ENCODE measurements around the gene PRKX.
A peak's percentile ranks its signal among the peaks of the same experiment; 100 is the strongest.
"Not testable (repeated sequence)": the region's sequence is repeated elsewhere in the genome, so short reads cannot be mapped to it uniquely, and the experiment has no call there.

Gene PRKX

GRCh38 chrX:3639858-3640631, 73.4 kb downstream of the PRKX start:
- DNase-seq, result not testable (repeated sequence)

DNA sequence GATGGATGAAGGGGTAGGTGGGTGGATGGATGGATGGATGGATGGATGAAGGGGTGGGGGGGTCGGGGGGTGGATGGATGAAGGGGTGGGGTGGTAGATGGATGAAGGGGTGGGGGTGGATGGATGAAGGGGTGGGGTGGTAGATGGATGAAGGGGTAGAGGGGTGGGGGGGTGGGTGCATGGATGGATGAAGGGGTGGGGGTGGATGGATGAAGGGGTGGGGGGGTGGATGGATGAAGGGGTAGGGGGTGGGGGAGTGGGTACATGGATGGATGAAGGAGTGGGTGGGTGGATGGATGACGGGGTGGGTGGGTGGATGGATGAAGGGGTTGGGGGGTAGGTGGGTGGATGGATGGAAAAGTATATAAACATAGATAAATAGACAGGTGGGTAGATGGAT, 74.2 kb downstream of the PRKX start:
- DNase-seq, result no peak

GRCh38 chrX:3638280-3638873, 75.1 kb downstream of the PRKX start:
- DNase-seq, result peak; percentile 48

- no peak for DNase-seq
Observed at GRCh38 chrX:3636803-3637202, 76.6 kb downstream of the PRKX start.

- DNase-seq, result no peak
Observed at GRCh38 chrX:3631196-3631595, 82.3 kb downstream of the PRKX start.

GRCh38 chrX:3627594-3627993, 85.9 kb downstream of the PRKX start:
- no peak for DNase-seq

- no peak for DNase-seq
Observed at GRCh38 chrX:3621414-3621813, 92.0 kb downstream of the PRKX start.

DNA sequence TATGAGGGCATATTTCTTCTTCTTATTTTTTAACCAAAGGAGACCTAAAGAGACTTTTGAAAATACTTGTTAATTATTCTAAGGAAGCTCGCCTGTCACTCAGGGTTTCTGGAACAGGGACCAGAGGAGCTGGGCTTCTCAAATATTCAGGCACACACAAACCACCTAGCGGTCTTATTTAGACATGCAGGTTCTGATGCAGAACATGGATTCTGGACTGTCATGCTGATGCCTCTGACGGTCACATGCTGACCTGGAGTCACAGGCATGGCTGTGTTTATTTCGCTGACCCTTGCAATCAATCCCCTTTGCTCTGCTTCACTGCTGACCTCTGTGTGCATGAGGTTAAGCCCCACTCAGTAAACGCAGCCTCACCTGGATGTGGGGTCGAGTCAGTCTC, 101.7 kb downstream of the PRKX start:
- DNase-seq, result not testable (repeated sequence)

- DNase-seq, result no peak
Observed at GRCh38 chrX:3609810-3610209, 103.6 kb downstream of the PRKX start.

DNA sequence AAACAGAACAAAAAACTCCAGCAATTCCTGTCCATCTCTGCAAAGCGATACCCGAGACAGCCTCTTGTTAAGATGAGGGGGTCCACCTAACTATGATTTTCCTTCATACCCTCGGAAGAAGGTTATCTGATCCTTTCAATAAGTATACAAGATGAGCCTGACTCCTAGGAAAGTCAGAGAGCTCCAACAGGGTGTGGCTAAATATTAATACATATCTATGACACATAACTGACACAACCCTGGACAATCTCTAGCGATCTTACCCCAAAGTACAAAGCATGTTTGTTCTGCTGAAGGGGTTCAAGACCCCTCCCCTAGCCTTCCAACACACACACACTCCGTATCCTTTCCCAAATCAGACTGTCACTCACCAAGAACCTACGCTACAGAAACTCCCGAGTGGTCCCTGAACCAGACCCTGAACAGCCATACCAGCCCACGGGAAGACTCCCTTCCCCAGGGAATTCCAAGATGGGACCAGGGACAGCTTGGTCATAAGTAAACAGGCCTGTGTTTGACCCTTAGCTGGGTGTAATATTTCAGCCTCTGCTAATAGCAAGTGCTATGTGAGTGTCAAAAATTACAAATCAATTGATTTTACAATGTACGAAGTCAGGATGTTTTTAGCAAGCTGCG, 110.3 kb downstream of the PRKX start:
- DNase-seq, result no peak

- no peak for DNase-seq
Observed at GRCh38 chrX:3599802-3600430, 113.5 kb downstream of the PRKX start.

GRCh38 chrX:3598709-3599108, 114.7 kb downstream of the PRKX start:
- no peak for DNase-seq

DNA sequence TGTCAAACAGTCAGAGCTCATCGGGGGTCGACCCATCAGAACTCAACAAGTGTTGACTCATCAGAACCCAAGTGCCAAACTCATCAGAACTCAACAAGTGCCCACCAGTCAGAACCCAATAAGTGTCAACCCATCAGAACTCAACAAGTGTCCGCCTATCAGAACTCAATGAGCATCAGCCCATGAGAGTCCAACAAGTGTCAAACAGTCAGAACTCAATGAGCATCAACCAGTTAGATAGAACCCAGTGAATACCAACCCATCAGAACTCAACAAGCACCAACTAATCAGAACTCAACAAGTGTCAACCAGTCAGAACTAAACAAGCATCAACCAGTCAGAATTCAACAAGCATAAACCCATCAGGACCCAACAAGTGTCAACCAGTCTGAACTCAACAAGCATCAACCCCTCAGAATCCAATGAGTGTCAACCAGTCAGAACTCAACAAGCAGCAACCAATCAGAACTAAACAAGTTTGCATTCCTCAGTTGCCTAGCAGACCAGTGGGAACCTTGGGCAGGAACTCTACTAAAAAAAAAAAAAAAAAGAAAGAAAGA, 115.3 kb downstream of the PRKX start:
- DNase-seq, result no peak

GRCh38 chrX:3592184-3592583, 121.3 kb downstream of the PRKX start:
- DNase-seq, result no peak

- DNase-seq, result no peak
Observed at GRCh38 chrX:3589474-3589873, 124.0 kb downstream of the PRKX start.

DNA sequence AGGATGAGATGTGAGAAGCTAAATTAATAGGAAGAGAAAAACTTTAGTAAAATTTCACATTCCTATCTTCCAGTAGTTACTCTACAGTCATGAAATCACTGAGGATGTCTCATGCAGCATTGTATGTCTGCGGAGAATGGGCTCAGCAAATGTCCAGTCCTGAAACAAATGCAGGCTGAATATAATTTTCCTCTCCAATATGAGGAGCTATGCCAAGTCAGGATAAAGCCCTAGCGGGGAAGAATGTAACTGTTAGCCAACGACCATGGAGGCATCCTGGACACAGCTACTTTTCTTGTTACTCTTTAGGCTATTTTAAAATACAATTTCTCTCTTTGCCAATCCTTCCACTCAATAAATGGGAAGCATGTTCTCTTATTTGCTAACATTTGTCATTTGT, 127.7 kb downstream of the PRKX start:
- DNase-seq, result no peak

GRCh38 chrX:3584415-3584996, 128.9 kb downstream of the PRKX start:
- no peak for DNase-seq

DNA sequence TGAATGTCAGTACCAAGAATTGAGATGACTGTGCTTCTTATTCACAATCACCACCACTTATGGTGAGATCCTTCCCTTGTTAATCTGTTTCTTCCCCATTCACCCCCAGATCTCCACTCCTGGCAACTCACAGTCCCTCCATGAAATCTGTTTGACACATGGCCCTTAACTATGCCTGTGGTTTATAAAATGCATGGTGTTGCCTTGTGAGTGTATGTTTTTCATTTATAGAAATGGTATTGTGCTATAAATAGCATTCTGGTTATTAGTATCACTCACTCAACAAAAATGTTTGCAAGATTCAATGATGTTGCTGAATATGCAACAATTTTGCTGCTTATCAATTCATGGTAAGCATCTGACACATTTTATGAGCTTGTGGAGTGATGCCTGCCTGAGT, 131.0 kb downstream of the PRKX start:
- DNase-seq, result no peak

DNA sequence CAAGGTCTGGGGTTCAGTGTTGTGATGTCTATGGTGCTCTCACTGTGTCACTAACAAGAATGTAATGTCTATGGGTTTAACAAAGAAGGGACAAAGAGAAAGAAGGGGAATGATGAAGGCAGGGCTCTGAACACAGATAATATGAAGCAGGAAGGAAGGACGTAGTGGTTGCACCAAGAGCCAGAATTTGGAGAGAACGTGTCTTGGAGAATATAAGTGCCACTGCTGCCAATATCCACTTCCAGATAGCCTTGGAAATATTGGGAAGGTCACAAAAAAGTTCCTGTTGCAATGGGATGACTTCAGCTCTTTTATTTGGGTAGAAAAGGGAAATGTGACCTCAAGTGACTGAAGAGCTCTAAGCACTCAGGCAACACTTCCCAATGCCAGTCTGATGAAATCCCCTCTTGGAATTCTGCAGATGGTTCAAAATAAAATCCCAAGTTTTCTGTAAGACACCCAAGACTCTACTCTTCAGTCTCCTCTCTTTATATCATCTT, 131.8 kb downstream of the PRKX start:
- DNase-seq, result no peak

DNA sequence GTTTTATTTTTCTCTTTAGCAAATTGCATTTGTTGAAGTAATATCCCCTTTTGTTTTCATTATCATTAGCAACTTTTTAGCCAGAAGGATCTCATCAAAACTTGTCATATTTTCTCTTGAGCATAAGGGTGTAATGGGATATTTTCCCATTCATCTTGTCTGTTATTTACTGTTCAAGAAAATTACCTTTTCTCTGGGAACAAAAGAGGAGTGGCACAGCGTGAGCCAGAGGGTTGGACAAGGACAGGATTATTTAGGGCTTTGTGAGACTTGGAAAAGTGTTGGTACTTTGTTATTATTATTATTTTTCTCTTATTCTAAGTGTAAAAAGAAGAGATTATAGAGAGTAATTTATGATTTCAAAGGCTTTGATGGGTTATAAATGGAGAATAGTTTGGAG, 135.9 kb downstream of the PRKX start:
- no peak for DNase-seq

GRCh38 chrX:3576886-3577501, 136.5 kb downstream of the PRKX start:
- no peak for DNase-seq

DNA sequence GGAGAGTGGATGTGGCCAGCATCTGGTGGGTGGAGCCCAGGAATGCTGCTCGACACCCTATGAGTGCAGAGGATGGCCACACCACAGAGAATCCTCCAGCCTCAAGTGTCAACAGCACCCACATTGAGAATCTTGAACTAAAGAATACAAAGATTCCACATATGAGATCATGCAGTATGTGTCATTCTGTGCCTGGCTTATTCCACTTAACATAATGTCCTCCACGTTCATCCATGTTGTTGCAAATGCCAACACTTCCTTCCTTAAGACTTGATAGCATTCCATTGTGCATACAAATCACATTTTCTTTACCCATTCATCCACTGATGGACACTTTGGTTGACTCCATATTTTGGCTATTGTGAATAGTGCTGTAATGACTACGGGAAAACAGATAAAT, 145.8 kb downstream of the PRKX start:
- DNase-seq, result no peak

GRCh38 chrX:3563451-3563850, 150.0 kb downstream of the PRKX start:
- no peak for DNase-seq

Measured in 8988T (cell line).